Measurements from ENCODE around the gene GPR137.
"Not testable (repeated sequence)": the region's sequence is repeated elsewhere in the genome, so short reads cannot be mapped to it uniquely, and the experiment has no call there.

Gene GPR137

DNA sequence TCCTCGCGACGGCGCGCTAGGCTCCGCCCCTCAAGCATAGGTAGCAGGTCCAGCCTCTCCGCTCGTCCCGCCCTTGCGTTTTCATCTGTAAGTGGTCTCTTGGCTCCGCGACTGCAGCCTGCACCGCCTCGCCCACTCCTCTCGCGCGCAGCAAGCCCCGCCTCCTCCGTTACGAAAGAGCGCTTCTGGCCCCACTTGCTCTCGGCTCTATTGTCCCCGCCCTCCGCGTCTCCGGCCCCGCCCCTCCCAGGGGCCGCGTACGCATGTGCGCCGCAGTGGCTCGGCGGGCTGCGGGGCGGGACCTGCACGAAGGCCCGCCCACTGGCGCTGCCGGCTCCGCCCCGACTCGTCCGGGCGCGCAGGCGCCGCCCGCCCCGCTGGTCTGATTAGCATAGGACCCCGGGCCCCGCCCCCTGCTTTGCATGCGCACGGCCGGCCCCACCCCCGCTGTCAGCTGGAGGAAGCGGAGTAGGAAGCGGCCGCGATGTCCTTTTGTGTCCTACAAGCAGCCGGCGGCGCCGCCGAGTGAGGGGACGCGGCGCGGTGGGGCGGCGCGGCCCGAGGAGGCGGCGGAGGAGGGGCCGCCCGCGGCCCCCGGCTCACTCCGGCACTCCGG, 19.5 kb downstream of the GPR137 start, which contains the start of gene ESRRA:
Gene ESRRA, plus strand, starts transcription at position 450 of the 616 bp plus-strand sequence. CDS start 1,656 bp downstream, outside the sequence.
- DNase-seq (ENCODE audit: low spot score): peak; percentile 100
- in situ Hi-C loops (cut with MboI; ENCODE audit: low pct_unique_long_range_greater_than_20kb, low sequenced_read_pairs, unreplicated experiment): no loop called here
- TF ChIP-seq, protein P1, sequence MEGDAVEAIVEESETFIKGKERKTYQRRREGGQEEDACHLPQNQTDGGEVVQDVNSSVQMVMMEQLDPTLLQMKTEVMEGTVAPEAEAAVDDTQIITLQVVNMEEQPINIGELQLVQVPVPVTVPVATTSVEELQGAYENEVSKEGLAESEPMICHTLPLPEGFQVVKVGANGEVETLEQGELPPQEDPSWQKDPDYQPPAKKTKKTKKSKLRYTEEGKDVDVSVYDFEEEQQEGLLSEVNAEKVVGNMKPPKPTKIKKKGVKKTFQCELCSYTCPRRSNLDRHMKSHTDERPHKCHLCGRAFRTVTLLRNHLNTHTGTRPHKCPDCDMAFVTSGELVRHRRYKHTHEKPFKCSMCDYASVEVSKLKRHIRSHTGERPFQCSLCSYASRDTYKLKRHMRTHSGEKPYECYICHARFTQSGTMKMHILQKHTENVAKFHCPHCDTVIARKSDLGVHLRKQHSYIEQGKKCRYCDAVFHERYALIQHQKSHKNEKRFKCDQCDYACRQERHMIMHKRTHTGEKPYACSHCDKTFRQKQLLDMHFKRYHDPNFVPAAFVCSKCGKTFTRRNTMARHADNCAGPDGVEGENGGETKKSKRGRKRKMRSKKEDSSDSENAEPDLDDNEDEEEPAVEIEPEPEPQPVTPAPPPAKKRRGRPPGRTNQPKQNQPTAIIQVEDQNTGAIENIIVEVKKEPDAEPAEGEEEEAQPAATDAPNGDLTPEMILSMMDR (IDR thresholded peaks at IDR 0.05; ENCODE audit: extremely low read depth, insufficient read depth, missing control alignments): no peak

DNA sequence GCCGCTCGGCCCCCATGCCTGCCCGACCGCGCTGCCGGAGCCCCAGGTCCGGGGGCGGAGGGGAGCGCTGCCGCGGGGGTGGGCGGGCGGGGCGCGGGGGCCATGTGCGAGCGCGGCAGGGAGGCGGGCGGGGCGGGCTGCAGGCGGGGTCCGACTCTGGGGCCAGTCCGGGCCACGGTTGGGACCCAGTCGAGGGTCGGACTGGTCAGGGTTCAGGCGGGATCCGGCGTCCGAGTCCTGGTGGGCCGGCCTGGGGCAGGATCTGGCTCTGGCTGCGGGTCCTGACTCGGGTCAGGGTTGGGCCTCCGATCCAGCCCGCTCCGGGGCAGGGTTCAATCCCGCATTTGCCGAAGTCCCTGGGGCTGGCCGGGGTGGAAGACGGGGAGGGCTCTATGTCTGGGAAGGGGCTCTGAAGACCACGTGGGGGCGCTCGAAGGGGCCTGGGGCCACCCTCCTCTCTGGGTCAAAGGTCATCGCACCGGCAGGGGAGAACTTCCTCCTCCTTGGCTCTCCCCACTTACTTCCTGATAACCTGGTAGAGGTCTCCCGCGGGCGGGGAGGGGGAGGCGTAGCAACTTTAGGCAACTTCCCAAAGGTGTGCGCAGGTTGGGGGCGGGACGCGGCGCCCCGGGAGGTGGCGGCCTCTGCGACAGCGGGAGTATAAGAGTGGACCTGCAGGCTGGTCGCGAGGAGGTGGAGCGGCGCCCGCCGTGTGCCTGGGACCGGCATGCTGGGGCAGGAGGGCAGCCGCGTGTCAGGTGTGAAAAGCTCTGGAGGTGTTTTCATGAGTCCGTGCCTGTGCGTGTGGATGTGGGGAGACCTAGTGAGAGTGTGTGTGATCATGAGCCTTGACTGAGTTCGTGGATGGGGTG, 20.3 kb downstream of the GPR137 start:
- in situ Hi-C loops (cut with MboI; ENCODE audit: low pct_unique_long_range_greater_than_20kb, low sequenced_read_pairs, unreplicated experiment): no loop called here
- TF ChIP-seq, protein P1 (IDR thresholded peaks at IDR 0.05; ENCODE audit: extremely low read depth, insufficient read depth, missing control alignments): peak; percentile 60
- peak; percentile 57 for DNase-seq (ENCODE audit: low spot score)

DNA sequence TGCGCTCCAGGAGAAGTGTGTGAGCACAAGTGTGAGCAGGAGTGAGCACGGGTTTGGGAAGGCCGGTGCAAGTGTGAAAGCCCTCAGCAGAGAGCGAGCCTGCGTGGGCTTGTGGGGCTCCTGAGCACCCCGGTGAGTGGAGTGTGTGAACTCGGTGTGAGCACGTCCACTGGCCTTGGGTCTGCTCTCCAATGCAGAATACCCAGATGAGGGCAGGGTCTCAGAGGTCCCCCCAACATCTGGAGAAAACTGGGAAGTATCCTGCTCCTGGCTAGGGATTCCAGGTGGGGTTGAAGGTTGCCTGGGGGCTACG, 20.9 kb downstream of the GPR137 start:
- no peak for DNase-seq (ENCODE audit: low spot score)
- in situ Hi-C loops (cut with MboI; ENCODE audit: low pct_unique_long_range_greater_than_20kb, low sequenced_read_pairs, unreplicated experiment): no loop called here
- TF ChIP-seq, protein P1 (IDR thresholded peaks at IDR 0.05; ENCODE audit: extremely low read depth, insufficient read depth, missing control alignments): no peak

- DNase-seq (ENCODE audit: low spot score): no peak
- TF ChIP-seq, protein P1 (IDR thresholded peaks at IDR 0.05; ENCODE audit: extremely low read depth, insufficient read depth, missing control alignments): no peak
- in situ Hi-C loops (cut with MboI; ENCODE audit: low pct_unique_long_range_greater_than_20kb, low sequenced_read_pairs, unreplicated experiment): no loop called here
Observed at GRCh38 chr11:64306876-64307622, 21.4 kb downstream of the GPR137 start.

- in situ Hi-C loops (cut with MboI; ENCODE audit: low pct_unique_long_range_greater_than_20kb, low sequenced_read_pairs, unreplicated experiment): not testable (repeated sequence)
Observed at GRCh38 chr11:64307795-64308194, 22.1 kb downstream of the GPR137 start.

GRCh38 chr11:64312947-64313346, 27.3 kb downstream of the GPR137 start:
- in situ Hi-C loops (cut with MboI; ENCODE audit: low pct_unique_long_range_greater_than_20kb, low sequenced_read_pairs, unreplicated experiment): no loop called here
- TF ChIP-seq, protein P1 (IDR thresholded peaks at IDR 0.05; ENCODE audit: extremely low read depth, insufficient read depth, missing control alignments): no peak
- no peak for DNase-seq (ENCODE audit: low spot score)

More at GRCh38 chr11:64307795-64308194, 22.1 kb downstream of the GPR137 start:
- not testable (repeated sequence) for DNase-seq (ENCODE audit: low spot score)
